LNCAP (cell line): Measurements from ENCODE around the gene GLI3.

ENCODE experiments used
- TF ChIP-seq, protein P1 (sequence below): fragments of 450-650 bp; IDR thresholded peaks from 2 replicates; pipeline ENCODE4 v1.5.1; 2017; ENCODE audit warnings: mild to moderate bottlenecking

Gene GLI3

GRCh38 chr7:41955893-41956675 lies 280.9 kb downstream of the GLI3 start:
- TF ChIP-seq, protein P1, sequence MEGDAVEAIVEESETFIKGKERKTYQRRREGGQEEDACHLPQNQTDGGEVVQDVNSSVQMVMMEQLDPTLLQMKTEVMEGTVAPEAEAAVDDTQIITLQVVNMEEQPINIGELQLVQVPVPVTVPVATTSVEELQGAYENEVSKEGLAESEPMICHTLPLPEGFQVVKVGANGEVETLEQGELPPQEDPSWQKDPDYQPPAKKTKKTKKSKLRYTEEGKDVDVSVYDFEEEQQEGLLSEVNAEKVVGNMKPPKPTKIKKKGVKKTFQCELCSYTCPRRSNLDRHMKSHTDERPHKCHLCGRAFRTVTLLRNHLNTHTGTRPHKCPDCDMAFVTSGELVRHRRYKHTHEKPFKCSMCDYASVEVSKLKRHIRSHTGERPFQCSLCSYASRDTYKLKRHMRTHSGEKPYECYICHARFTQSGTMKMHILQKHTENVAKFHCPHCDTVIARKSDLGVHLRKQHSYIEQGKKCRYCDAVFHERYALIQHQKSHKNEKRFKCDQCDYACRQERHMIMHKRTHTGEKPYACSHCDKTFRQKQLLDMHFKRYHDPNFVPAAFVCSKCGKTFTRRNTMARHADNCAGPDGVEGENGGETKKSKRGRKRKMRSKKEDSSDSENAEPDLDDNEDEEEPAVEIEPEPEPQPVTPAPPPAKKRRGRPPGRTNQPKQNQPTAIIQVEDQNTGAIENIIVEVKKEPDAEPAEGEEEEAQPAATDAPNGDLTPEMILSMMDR, result no peak

- TF ChIP-seq, protein P1, result no peak
Observed at GRCh38 chr7:41955451-41955850, 281.6 kb downstream of the GLI3 start.

DNA sequence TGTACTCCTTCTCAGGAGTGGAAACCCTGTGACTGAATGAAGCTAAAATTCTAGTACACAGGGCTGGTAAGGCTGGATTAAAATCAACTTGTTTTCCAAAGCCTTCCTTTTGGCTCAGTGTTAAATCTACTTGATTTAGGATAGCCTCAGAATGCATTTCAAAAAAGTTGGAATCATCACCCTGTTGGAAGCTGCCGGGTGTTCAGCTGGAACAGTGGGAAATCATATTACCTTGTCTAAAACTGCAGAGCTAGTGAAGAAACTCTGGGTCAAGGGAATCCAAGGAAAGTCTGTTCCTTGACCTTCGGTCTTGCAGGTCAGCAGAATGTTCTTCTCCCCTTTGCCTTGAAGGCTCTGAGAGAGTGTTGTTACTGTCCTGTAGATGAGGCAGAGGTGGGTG lies 282.0 kb downstream of the GLI3 start:
- TF ChIP-seq, protein P1, result no peak

GRCh38 chr7:41948503-41948902 lies 288.5 kb downstream of the GLI3 start:
- TF ChIP-seq, protein P1, result no peak

GRCh38 chr7:41943094-41943577 lies 293.9 kb downstream of the GLI3 start:
- TF ChIP-seq, protein P1, result peak; percentile 99

DNA sequence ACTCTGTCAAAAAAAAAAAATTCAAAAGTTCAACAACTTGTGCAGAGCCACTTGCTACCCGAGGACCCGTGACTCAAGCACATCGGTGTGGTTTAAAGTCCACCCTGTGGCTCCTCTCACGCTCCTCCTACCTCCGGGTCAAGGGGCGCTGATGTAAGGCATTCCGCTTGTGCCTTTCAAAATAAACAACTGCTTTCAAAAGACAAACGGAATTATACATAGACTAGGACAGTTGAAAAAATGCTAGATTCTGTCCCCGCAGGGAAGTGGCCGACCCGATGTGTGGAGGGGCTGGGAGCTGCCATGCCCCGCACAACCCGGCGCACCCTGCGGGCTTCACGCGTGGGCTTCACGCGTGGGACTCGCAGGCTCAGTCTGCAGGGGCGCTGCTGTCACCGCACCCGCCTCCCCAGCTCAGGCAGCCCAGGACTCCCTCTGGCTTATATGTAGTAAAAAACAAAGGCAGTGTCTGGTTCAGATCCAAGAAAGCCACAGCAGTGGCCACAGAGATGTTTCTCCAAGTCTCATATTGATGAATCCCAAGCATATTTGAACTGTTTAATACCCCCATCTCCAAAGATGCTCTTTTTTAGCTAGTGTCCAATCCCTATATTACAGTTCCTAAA lies 294.4 kb downstream of the GLI3 start:
- TF ChIP-seq, protein P1, result no peak

- TF ChIP-seq, protein P1, result peak; percentile 88
Observed at GRCh38 chr7:41940760-41941343, 296.2 kb downstream of the GLI3 start.
